Fibroblast of lung (primary cell): ENCODE results near the gene LOC128125822.

ENCODE experiments used
- EZH2 ChIP-seq: IDR thresholded peaks from 2 replicates; pipeline ENCODE4 v1.5.1; 2012; ENCODE audit warnings: low read length, control low read depth, mild to moderate bottlenecking; ENCODE audit errors: missing control alignments
- TF ChIP-seq, protein P1 (sequence below), 2 donors: IDR thresholded peaks in 1 of 2; conservative IDR thresholded peaks in 1 of 2; 1 replicate in 1 of 2; 2 replicates in 1 of 2; pipeline ENCODE4 v1.5.1; 2011 to 2012; ENCODE audit warnings: low read length in 2 of 2, control low read depth in 1 of 2, inconsistent platforms in 1 of 2, low read depth in 1 of 2, mild to moderate bottlenecking in 1 of 2

DNA sequence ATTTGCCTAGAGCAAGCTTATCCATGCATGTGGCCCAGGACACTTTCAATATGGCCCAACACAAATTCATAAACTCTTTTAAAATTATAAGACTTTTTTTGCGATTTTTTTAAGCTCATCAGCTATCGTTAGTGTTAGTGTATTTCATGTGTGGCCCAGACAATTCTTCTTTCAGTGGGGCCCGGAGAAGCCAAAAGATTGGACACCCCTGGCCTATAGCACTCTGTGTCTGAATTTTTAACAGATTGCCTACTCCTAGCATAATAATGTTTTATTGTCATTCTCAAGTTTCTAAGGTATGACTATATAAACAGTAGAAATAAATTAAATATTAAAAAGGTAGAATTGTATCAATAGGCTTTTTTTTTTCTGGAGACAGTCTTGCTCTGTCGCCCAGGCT is 48.6 kb upstream of the LOC128125822 start:
- TF ChIP-seq, protein P1, sequence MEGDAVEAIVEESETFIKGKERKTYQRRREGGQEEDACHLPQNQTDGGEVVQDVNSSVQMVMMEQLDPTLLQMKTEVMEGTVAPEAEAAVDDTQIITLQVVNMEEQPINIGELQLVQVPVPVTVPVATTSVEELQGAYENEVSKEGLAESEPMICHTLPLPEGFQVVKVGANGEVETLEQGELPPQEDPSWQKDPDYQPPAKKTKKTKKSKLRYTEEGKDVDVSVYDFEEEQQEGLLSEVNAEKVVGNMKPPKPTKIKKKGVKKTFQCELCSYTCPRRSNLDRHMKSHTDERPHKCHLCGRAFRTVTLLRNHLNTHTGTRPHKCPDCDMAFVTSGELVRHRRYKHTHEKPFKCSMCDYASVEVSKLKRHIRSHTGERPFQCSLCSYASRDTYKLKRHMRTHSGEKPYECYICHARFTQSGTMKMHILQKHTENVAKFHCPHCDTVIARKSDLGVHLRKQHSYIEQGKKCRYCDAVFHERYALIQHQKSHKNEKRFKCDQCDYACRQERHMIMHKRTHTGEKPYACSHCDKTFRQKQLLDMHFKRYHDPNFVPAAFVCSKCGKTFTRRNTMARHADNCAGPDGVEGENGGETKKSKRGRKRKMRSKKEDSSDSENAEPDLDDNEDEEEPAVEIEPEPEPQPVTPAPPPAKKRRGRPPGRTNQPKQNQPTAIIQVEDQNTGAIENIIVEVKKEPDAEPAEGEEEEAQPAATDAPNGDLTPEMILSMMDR (conservative IDR thresholded peaks at IDR 0.05 in 1 of 2, IDR thresholded peaks at IDR 0.05 in 1 of 2; ENCODE audit: low read depth in 1 of 2, low read length in 2 of 2) = no peak
- TF ChIP-seq EZH2 = no peak
